GM23338 (cell line): ENCODE results near the gene PCSK4.

Experiments used
- CREB1 ChIP-seq: fragments of 250-450 bp; sonication (Bioruptor Pico); IDR thresholded peaks from 2 replicates; pipeline ENCODE4 v1.5.0; 2020; ENCODE audit warnings: low read depth, mild to moderate bottlenecking, moderate library complexity
- CTCF ChIP-seq, 2 experiments: fragments of 200-600 bp in 1 of 2; sonication (generic) in 1 of 2; conservative IDR thresholded peaks; 2 replicates each; pipeline versions ENCODE4 v1.5.1 to v1.6.1; 2016 to 2017; ENCODE audit warnings: antibody characterized with exemption in 2 of 2, low read depth in 2 of 2, mild to moderate bottlenecking in 2 of 2, moderate library complexity in 1 of 2
- EZH2 ChIP-seq: fragments of 200-600 bp; sonication (generic); IDR thresholded peaks from one replicate; pipeline ENCODE4 v1.8.0; 2017; ENCODE audit warnings: antibody characterized with exemption, mild to moderate bottlenecking, low read depth; ENCODE audit not compliant: unreplicated experiment
- EZH2phosphoT487 ChIP-seq: fragments of 200-600 bp; sonication (generic); IDR thresholded peaks from one replicate; pipeline ENCODE4 v1.8.1; 2018; ENCODE audit warnings: antibody characterized with exemption; ENCODE audit not compliant: unreplicated experiment
- POLR2AphosphoS5 ChIP-seq: IDR thresholded peaks from 2 replicates; pipeline ENCODE4 v1.6.1; 2016; ENCODE audit warnings: antibody characterized with exemption, low read depth

- TF ChIP-seq POLR2AphosphoS5 (no peak), CTCF (conservative IDR thresholded peaks at IDR 0.05; ENCODE audit: low read depth in 2 of 2) (peak; percentile 73 to 79), CREB1 (CRISPR knock-in tag) (no peak), EZH2 (no peak), EZH2phosphoT487 (no peak)
Measured at GRCh38 chr19:1513499-1514294, 23.5 kb upstream of the PCSK4 start.
